ENCODE results near the gene CNTNAP1.

CNTNAP1 gene

DNA sequence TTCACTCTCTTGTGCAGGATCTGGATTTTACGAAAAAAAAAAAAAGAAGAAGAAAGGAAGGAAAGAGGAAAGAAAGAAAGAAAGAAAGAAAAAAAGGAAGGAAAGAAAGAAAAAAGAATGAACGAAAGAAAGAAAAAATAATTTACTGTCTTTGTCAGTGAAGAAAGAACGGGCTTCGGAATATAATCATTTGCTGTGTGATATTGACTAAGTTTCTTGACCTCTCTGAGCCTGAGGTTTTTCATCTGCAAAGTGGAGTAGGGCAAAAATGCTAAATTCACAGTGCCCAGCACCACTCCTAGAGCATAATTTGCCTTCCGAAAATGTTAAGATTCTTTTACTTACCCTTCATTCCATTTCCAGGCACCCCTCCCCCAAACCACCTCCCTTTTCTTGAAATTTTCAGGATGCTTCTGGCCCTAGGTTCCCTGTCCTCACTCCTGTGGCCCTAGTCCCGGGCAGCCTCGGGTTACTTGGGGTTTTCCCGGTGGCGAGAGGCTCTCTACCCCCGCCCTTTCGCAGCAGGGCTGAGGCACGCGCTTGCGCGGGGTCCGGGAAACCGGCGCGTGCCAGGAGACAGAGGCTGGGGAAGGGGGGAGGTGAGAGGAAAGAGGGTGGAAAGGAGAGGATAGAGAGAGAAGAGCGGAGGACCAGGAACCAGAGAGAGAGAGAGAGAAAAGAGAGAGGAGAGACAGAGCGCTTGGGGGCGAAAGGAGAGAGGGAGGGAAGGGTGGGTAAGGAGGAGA lies at the start of gene CNTNAP1:
CNTNAP1 (plus strand) TSS at position 556 of the 746 bp plus-strand sequence. CDS start 299 bp downstream, outside the sequence.
- H3K36me3 ChIP-seq (ENCODE audit: insufficient read depth, low read length) = peaks cover 8% of the 10 kb centered on the region
- peak within 1 kb of the TSS; percentile 16 for H2AFZ ChIP-seq (ENCODE audit: low read length, unreplicated experiment)
- peaks cover 37% of the 10 kb centered on the region for H3K4me1 ChIP-seq (ENCODE audit: control insufficient read depth, insufficient read depth, low read length, unreplicated experiment)
- H3K27ac ChIP-seq (ENCODE audit: low read depth, low read length) = peak within 1 kb of the TSS; percentile 45
- H3K79me2 ChIP-seq (ENCODE audit: control insufficient read depth, insufficient read depth, low read length, unreplicated experiment) = peaks cover 8% of the 10 kb centered on the region
- H3K4me3 ChIP-seq (ENCODE audit: low read depth, low read length) = peak within 1 kb of the TSS; percentile 89
- no peaks in the 10 kb centered on the region for H3K27me3 ChIP-seq (ENCODE audit: insufficient read depth, low read length)

DNA sequence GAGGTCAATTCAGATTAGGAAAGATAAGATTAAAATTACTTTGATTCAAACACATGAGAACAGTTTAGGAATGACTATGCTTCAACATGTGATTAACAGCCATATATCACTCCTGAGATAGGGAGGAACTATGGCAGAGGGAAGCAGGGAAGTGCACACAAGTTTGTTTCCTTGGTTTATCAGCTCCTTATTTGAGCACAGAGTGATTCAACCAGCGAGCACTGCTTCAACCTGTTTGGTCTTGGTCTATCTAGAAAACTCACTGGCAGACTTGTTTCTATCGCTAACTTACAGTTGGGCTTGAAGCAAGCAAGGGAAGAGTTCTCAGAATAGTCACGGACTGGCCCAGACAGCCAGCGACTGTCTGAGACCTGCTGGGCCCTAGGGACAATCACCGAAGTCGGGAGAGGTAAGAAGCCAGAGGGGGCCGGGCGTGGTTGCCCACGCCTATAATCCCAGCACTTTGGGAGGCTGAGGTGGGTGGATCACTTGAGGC lies 49.3 kb upstream of the CNTNAP1 start:
- no peaks in the 10 kb centered on the region for H3K36me3 ChIP-seq (ENCODE audit: insufficient read depth, low read length)
- no peaks in the 10 kb centered on the region for H3K79me2 ChIP-seq (ENCODE audit: control insufficient read depth, insufficient read depth, low read length, unreplicated experiment)
- H3K27me3 ChIP-seq (ENCODE audit: insufficient read depth, low read length) = no peaks in the 10 kb centered on the region
- no peak overlapping the region for H3K27ac ChIP-seq (ENCODE audit: low read depth, low read length)
- no peaks in the 10 kb centered on the region for H3K4me1 ChIP-seq (ENCODE audit: control insufficient read depth, insufficient read depth, low read length, unreplicated experiment)
- no peak overlapping the region for H3K4me3 ChIP-seq (ENCODE audit: low read depth, low read length)
- H2AFZ ChIP-seq (ENCODE audit: low read length, unreplicated experiment) = no peak overlapping the region

DNA sequence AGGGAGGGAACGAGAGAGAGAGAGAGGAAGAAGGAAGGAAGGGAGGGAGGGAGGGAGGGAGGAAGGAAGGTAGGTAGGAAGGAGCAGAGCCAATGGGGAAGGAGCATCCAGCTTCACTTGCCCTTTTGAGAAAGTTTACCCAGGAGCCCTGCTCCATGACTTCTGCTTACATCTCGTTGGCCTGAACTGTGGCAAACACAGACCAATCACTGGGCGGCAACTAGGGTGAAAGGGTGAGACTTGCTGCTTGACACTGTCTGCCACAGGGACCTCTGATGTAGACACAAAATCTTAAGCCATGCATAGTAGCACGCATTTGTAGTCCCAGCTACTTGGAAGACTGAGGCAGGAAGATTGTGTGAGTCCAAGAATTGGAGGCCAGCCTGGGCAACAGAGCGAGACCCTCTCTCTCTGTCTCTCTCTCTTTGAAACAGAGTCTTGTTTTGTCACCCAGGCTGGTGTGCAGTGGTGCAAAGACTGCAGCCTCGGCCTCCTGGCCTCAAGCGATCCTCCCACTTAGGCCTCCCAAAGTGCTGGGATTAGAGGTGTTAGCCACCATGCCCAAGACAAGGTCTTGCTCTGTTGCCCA lies 42.7 kb upstream of the CNTNAP1 start:
- Histone ChIP-seq H3K4me3 (ENCODE audit: low read depth, low read length) (no peak overlapping the region), H2AFZ (ENCODE audit: low read length, unreplicated experiment) (no peak overlapping the region), H3K4me1 (ENCODE audit: control insufficient read depth, insufficient read depth, low read length, unreplicated experiment) (no peaks in the 10 kb centered on the region), H3K36me3 (ENCODE audit: insufficient read depth, low read length) (no peaks in the 10 kb centered on the region), H3K27me3 (ENCODE audit: insufficient read depth, low read length) (no peaks in the 10 kb centered on the region), H3K79me2 (ENCODE audit: control insufficient read depth, insufficient read depth, low read length, unreplicated experiment) (no peaks in the 10 kb centered on the region), H3K27ac (ENCODE audit: low read depth, low read length) (no peak overlapping the region)

DNA sequence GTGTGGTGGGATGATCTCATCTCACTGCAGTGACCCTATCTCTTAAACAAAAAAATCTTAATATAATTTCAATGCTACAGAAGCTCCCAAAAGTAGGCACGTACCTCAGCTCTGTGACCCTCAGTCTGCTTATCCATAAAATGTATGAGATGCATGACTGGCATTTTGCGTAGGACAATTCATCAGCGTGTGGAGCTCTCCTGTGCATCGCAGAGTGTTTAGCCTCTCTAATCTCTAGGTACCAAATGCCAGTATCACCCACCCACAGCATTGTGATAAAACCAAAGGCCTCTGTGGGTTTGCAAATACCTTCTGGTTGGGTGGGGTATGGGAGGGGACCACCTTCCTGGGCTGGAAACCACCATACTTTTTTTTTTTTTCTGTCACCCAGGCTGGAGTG lies 42.2 kb upstream of the CNTNAP1 start:
- H3K4me3 ChIP-seq (ENCODE audit: low read depth, low read length) = no peak overlapping the region
- H3K27me3 ChIP-seq (ENCODE audit: insufficient read depth, low read length) = no peaks in the 10 kb centered on the region
- H3K4me1 ChIP-seq (ENCODE audit: control insufficient read depth, insufficient read depth, low read length, unreplicated experiment) = no peaks in the 10 kb centered on the region
- no peaks in the 10 kb centered on the region for H3K36me3 ChIP-seq (ENCODE audit: insufficient read depth, low read length)
- H3K27ac ChIP-seq (ENCODE audit: low read depth, low read length) = no peak overlapping the region
- no peak overlapping the region for H2AFZ ChIP-seq (ENCODE audit: low read length, unreplicated experiment)
- no peaks in the 10 kb centered on the region for H3K79me2 ChIP-seq (ENCODE audit: control insufficient read depth, insufficient read depth, low read length, unreplicated experiment)

DNA sequence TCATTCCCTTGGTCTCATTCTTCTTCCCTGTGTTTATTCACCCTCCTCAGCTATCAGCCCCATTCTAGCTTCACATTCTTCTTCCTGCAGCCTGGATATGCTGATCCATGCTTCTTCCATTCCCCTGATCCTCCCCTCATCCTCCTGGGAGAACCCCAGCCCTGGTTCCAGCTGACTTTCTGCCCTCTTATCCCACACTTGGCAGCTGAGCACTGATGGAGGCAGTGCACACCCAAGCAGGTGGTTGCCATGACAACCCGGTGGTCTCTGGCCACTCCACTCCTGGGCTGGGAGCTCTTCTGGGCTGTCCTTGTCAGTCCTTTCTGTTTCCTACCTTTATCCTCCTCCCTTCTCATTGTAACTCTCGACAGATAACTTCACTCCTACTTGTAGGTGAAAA lies 40.0 kb upstream of the CNTNAP1 start:
- H3K27me3 ChIP-seq (ENCODE audit: insufficient read depth, low read length) = no peaks in the 10 kb centered on the region
- H3K4me1 ChIP-seq (ENCODE audit: control insufficient read depth, insufficient read depth, low read length, unreplicated experiment) = no peaks in the 10 kb centered on the region
- H3K79me2 ChIP-seq (ENCODE audit: control insufficient read depth, insufficient read depth, low read length, unreplicated experiment) = no peaks in the 10 kb centered on the region
- H2AFZ ChIP-seq (ENCODE audit: low read length, unreplicated experiment) = no peak overlapping the region
- no peak overlapping the region for H3K27ac ChIP-seq (ENCODE audit: low read depth, low read length)
- H3K4me3 ChIP-seq (ENCODE audit: low read depth, low read length) = no peak overlapping the region
- H3K36me3 ChIP-seq (ENCODE audit: insufficient read depth, low read length) = no peaks in the 10 kb centered on the region

DNA sequence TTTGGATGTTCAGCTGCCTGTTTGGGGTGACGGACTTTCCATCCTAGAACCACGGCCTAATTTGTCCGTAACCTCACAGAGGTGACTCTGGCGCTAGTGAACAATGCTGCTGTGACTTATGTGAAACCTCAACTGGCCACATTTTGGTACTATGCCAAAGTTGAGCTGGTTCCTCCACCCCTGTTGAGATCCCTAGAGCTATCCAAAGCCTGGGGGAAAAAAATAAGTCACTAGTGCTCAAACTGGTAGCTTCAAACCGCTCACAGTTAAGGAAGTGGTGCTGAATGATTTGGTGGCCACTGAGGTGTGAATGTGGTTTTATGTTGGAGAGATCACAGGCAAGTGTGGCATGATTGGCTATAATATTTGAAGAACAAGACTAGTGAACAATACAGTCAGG lies 34.6 kb upstream of the CNTNAP1 start:
- Histone ChIP-seq H3K27ac (ENCODE audit: low read depth, low read length) (no peak overlapping the region), H3K36me3 (ENCODE audit: insufficient read depth, low read length) (no peaks in the 10 kb centered on the region), H3K4me3 (ENCODE audit: low read depth, low read length) (no peak overlapping the region), H3K27me3 (ENCODE audit: insufficient read depth, low read length) (no peaks in the 10 kb centered on the region), H3K79me2 (ENCODE audit: control insufficient read depth, insufficient read depth, low read length, unreplicated experiment) (no peaks in the 10 kb centered on the region), H2AFZ (ENCODE audit: low read length, unreplicated experiment) (no peak overlapping the region), H3K4me1 (ENCODE audit: control insufficient read depth, insufficient read depth, low read length, unreplicated experiment) (no peaks in the 10 kb centered on the region)

DNA sequence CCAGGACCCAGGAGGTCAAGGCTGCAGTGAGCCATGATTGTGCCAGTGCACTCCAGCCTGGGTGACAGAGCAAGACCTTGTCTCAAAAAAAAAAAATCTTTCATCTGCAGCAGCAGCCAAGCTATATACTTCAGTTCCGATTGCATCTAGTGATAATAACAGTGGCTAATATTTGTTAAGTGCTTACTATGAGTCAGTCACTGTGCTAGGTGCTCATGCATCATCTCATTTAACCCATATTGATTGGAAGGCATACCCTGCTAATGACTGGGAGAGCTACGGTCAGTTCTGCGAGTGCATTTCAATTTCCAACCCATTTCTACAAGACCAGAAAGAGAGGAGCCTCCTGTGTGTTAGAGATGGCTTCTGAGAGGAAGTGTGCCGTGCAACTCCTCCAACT lies 30.9 kb upstream of the CNTNAP1 start:
- peaks cover 10% of the 10 kb centered on the region for H3K4me1 ChIP-seq (ENCODE audit: control insufficient read depth, insufficient read depth, low read length, unreplicated experiment)
- no peak overlapping the region for H3K4me3 ChIP-seq (ENCODE audit: low read depth, low read length)
- no peaks in the 10 kb centered on the region for H3K27me3 ChIP-seq (ENCODE audit: insufficient read depth, low read length)
- H3K27ac ChIP-seq (ENCODE audit: low read depth, low read length) = no peak overlapping the region
- H2AFZ ChIP-seq (ENCODE audit: low read length, unreplicated experiment) = no peak overlapping the region
- no peaks in the 10 kb centered on the region for H3K36me3 ChIP-seq (ENCODE audit: insufficient read depth, low read length)
- H3K79me2 ChIP-seq (ENCODE audit: control insufficient read depth, insufficient read depth, low read length, unreplicated experiment) = no peaks in the 10 kb centered on the region

DNA sequence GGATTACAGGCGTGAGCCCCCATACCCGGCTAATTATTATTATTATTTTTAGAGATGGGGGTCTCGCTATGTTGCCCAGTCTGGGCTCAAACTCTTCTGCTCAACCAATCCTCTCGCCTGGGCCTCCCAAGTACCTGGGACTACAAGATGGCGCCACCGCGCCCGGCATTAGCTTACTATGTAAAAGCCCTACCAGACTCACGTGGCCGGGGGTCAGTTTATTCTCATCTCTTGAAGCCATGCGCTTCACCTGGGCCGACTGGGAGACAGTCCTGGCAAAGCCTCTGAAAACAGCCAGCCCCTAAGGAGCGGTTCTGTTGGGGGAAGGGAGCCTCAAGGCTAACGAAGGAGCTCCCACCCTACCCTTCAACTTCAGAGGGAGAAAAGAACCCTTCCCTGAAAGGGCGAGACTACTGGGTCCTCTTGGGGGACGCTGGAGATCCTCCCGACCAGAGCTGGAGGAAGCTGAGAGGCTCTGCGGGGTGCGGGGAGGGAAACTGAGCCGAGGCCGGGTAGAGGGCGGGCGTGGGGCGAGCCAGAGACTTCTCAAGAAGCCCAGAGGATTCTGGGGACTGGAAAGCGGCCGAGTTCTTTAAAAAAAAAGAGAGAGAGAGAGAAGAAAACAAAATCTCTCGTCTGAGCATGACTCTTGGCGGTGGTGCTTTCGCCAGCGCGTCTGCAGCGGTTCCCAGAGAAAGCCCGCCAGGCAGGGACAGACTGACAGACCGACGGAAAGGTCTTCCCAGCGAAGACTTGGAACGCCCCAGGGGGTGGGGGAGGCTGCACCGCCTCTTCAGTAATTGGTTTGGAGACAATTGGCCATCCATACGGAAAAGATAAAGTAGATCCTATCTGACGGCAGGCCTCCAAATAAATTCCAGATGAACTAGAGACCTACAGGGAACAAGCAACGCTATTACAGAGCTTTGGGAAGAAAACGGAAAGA lies 28.9 kb upstream of the CNTNAP1 start:
- H3K4me3 ChIP-seq (ENCODE audit: low read depth, low read length) = peak overlapping the region; percentile 49
- peak overlapping the region; percentile 11; the same call in 1 of the 2 replicates for H3K27ac ChIP-seq (ENCODE audit: low read depth, low read length)
- no peaks in the 10 kb centered on the region for H3K79me2 ChIP-seq (ENCODE audit: control insufficient read depth, insufficient read depth, low read length, unreplicated experiment)
- H2AFZ ChIP-seq (ENCODE audit: low read length, unreplicated experiment) = peak overlapping the region; percentile 98
- no peaks in the 10 kb centered on the region for H3K27me3 ChIP-seq (ENCODE audit: insufficient read depth, low read length)
- H3K4me1 ChIP-seq (ENCODE audit: control insufficient read depth, insufficient read depth, low read length, unreplicated experiment) = peaks cover 10% of the 10 kb centered on the region
- H3K36me3 ChIP-seq (ENCODE audit: insufficient read depth, low read length) = no peaks in the 10 kb centered on the region

DNA sequence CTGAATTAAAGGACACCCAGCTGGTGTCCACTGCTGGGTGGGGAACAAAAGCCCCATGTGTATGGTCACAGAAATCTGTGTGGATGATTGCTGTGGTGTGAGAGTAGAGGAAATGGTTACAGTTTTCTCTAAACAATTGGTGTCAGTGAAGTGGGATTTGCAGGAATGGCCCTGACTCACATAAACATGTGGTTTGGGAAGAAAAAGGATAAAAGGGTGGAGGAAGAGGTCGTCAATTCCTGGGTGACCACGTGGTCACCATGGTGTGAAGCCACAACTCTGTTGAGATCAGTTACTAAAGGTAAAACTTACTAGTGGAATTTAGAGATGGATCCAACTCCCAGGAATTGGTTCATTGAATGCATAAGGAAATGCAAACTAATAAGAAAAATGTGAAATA lies 26.8 kb upstream of the CNTNAP1 start:
- H3K36me3 ChIP-seq (ENCODE audit: insufficient read depth, low read length) = no peaks in the 10 kb centered on the region
- H3K79me2 ChIP-seq (ENCODE audit: control insufficient read depth, insufficient read depth, low read length, unreplicated experiment) = peaks cover 5% of the 10 kb centered on the region
- H3K4me1 ChIP-seq (ENCODE audit: control insufficient read depth, insufficient read depth, low read length, unreplicated experiment) = peaks cover 14% of the 10 kb centered on the region
- peak overlapping the region; percentile 57; the same call in 1 of the 2 replicates for H3K27ac ChIP-seq (ENCODE audit: low read depth, low read length)
- no peaks in the 10 kb centered on the region for H3K27me3 ChIP-seq (ENCODE audit: insufficient read depth, low read length)
- H3K4me3 ChIP-seq (ENCODE audit: low read depth, low read length) = peak overlapping the region; percentile 24; the same call in 1 of the 2 replicates
- H2AFZ ChIP-seq (ENCODE audit: low read length, unreplicated experiment) = peak overlapping the region; percentile 40

DNA sequence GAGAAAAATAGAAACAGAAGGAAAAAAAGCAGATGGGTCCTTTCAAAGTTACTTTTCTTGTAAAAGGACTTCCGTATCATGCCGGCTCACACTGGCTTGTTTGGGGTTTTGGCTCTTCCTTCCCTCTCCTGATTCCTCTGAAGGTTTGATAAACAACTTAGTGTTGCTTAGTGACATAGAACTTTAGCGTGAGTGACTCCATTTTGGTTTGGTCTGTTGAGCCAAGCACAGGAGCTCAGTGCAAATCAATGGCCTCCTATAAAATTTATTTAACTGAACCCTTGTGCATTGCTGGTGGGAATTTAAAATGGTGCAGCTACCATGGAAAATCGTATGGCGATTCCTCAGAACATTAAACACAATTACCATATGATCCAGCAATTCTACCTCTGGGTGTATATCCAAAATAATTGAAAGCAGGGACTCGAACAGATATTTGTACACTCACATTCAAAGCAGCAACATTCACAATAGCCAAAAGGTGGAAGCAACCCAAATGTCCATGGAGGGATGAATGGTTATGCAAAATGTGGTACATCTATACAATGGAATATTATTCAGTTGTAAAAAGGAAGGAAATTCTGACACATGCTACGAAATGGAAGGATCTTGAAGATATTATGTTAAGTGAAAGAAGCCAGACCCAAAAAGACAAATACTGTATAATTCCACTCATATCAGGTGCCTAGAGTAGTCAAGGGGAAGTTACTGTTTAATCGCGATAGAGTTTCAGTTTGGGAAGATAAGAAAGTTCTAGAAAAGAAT lies 24.3 kb upstream of the CNTNAP1 start:
- Histone ChIP-seq H3K4me3 (ENCODE audit: low read depth, low read length) (no peak overlapping the region), H3K79me2 (ENCODE audit: control insufficient read depth, insufficient read depth, low read length, unreplicated experiment) (peaks cover 5% of the 10 kb centered on the region), H2AFZ (ENCODE audit: low read length, unreplicated experiment) (no peak overlapping the region), H3K27me3 (ENCODE audit: insufficient read depth, low read length) (no peaks in the 10 kb centered on the region), H3K36me3 (ENCODE audit: insufficient read depth, low read length) (peaks cover 10% of the 10 kb centered on the region), H3K27ac (ENCODE audit: low read depth, low read length) (no peak overlapping the region), H3K4me1 (ENCODE audit: control insufficient read depth, insufficient read depth, low read length, unreplicated experiment) (peaks cover 24% of the 10 kb centered on the region)

Measured in ACC112 (cell line).